HG03108 (cell line): ENCODE data around the gene DRICH1.
"Not testable (repeated sequence)": the region's sequence is repeated elsewhere in the genome, so short reads cannot be mapped to it uniquely, and the experiment has no call there.

Experiments used
- ATAC-seq: cut with Tn5 transposase; IDR thresholded peaks from one replicate; pipeline ENCODE4 v1.9.1; 2021; ENCODE audit warnings: moderate library complexity; ENCODE audit not compliant: unreplicated experiment

DRICH1 gene

DNA sequence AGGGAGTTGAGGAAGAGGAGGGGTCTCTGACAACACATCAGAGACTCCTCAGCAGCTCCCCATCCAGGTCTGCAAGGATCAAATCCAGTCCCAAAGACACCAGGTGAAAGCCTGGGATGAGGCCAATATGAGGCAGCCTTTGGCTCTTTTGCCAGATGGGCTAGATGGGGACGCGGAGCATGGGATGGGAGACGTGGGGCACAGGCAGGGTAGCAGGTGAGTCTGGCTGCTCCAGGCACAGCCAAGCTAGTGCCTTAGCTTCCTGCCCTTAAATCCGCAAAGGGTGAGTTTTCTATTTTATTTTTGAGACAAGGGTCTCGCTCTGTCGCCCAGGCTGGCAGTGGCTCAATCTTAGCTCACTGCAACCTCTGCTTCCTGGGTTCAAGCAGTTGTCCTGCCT lies 19.6 kb upstream of the DRICH1 start:
- no peak for ATAC-seq

GRCh38 chr22:23649071-23649501 lies 17.0 kb upstream of the DRICH1 start:
- ATAC-seq = no peak

DNA sequence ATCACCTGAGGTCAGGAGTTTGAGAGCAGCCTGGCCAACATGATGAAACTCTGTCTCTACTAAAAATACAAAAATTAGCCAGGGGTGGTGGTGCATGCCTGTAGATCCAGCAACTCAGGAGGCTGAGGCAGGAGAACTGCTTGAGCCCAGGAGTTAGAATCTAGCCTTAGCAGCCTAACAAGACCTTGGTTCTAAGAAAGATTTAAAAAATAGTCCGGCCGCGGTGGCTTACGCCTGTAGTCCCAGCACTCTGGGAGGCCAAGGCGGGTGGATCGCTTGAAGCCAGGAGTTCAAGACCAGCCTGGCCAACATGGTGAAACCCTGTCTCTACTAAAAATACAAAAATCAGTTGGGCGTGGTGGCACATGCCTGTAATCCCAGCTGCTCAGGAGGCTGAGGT lies 14.4 kb upstream of the DRICH1 start:
- ATAC-seq = not testable (repeated sequence)

DNA sequence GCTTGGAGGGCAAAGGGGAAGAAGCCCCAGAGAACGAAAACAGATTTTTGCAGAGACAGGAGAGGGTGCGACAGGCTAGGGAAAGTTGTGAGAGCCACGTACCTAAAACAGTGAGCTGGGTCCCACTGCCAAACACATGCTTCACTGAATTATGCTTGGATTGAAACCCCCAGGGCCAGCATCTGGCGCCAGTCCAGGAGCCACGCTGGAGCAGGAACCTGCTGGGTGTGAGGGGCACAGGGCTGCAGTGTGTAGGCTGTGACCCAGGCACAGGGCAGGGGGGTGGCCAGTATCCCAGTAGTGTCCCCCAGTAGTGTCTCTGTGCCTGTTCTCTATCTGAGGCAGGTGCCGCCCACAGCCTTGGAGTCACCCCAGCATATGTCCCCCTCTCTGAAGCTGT lies 8.1 kb upstream of the DRICH1 start:
- not testable (repeated sequence) for ATAC-seq

GRCh38 chr22:23639661-23640060 lies 7.5 kb upstream of the DRICH1 start:
- no peak for ATAC-seq

GRCh38 chr22:23638611-23639010 lies 6.5 kb upstream of the DRICH1 start:
- ATAC-seq = no peak

- ATAC-seq = not testable (repeated sequence)
These were observed 3.2 kb upstream of the DRICH1 start for GRCh38 chr22:23635291-23635690.

GRCh38 chr22:23628056-23628743 lies 3.9 kb downstream of the DRICH1 start:
- ATAC-seq = not testable (repeated sequence)

GRCh38 chr22:23627401-23628055 lies 4.6 kb downstream of the DRICH1 start:
- ATAC-seq = not testable (repeated sequence)

- no peak for ATAC-seq
These were observed 5.7 kb downstream of the DRICH1 start for GRCh38 chr22:23626286-23626975.

DNA sequence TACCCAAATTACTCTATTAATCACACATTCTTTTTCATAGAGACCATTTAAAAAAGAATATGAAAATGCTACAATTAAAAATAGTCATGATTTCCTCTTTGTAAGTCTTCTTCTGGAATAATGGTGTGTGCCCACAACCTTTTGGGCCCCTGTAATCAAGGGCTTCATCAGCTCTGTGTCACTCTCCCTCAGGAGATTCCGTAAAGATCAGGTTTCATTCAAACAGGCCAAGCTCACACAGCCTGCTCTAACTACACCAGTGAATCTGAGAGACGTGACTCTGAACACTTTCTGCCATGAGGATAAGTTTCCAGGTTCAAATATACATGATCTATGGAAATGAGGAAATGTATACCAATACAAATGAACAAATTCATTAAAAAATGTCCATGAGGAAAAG lies 9.5 kb downstream of the DRICH1 start:
- ATAC-seq = no peak

GRCh38 chr22:23621916-23622315 lies 10.2 kb downstream of the DRICH1 start:
- ATAC-seq = not testable (repeated sequence)

- ATAC-seq = no peak
These were observed 10.9 kb downstream of the DRICH1 start for GRCh38 chr22:23621082-23621780.

- ATAC-seq = no peak
These were observed 18.7 kb downstream of the DRICH1 start for GRCh38 chr22:23613193-23613972.

DNA sequence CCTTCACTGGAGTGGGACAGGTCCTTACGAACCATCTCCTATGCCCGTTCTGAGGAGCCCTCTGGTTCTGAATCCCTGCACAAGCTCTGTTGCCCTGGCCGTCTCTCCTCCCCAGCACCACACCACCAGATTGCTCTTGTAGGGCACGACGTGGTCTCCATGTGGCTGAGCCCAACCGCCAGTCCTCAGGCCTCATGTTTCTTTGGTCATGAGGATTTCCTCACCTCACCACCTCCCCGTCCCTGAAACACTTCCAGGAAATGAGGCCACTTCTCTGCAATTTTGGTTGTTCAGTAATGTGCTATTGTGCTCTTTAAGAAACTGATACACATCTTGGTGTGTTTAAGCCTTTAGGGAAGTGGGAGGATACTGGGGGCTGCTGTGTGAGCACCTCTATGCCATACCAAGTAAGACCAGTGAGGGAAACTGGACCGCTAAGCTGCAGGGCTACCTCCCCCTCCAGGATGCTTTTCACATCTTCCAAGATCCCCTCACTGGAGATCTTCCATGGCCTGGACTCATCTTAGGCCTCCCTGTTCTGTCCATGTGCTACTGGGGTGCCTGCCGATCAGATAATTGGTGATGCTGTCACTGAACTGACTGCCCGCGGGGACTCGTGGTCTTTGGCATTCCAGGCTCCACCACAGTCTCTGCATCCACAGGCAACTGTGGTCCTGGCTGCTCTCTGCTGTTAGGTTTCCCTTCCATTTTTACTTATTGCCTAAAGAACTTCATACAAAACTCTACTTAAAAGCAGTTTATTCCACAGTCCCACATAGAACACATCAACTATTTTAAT lies 21.9 kb downstream of the DRICH1 start:
- ATAC-seq = no peak

DNA sequence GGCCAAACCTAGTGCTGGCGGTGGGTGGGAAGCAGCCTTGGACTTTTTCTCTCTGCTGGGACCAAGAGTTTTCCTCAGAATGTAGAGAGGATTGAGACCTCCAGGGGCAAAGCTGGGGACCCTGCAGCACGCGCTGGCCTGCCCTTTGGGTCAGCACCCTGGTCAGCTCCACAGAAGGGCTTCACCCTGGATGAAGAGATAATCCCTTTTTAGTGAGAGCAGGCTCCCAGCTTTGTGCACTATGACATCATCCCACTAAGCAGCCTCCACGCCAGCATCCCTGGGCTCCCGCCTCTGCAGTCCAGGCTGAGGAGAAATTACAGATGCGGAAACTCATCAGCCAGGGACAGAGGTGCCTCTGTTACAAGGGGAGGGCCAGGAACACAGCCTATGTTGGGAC lies 23.5 kb downstream of the DRICH1 start:
- no peak for ATAC-seq

DNA sequence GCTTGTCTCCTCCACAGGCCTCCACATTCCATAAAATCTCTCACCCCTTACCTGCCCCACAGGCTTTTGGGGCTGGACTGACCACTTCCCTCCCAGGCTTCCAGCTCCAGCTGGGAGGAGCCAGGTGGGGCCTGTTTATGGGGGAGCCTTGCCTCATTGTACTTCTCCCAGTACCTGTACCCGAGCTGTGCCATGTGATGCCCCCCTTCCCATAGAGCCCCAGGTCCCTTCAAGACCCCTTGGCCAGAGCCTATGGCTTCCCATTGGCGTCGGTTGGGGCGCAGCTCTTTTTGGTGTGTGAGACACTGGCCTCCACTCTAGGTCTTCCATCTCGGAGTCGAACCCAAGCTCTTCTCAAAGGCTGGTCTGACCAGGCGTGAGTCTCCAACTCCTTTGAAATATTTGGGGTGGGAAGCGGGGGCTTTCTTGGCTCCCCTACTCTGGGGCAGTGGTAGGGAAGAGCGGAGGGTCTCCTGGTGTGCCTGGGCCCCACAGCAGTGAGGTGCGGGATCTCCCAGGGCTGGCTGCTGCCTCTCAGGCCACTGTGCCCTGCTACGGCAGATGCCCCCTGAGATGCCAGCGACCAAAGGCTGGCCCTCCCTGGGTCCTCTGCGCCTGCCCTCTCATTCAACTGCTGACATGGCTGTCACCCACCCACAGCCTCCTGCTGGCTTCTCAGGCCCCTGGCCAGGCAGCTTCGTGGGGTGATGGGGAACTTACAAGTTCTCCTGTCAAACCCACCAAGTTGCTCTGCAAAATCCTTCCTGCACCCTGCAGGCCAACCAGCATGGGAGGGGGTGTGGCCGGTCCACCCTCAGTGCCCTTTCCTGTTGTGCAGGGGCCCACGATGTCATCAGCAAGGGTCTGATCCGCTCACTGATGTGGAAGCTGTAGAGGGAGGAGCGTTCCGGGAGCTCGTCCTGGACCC lies 25.7 kb downstream of the DRICH1 start:
- no peak for ATAC-seq

DNA sequence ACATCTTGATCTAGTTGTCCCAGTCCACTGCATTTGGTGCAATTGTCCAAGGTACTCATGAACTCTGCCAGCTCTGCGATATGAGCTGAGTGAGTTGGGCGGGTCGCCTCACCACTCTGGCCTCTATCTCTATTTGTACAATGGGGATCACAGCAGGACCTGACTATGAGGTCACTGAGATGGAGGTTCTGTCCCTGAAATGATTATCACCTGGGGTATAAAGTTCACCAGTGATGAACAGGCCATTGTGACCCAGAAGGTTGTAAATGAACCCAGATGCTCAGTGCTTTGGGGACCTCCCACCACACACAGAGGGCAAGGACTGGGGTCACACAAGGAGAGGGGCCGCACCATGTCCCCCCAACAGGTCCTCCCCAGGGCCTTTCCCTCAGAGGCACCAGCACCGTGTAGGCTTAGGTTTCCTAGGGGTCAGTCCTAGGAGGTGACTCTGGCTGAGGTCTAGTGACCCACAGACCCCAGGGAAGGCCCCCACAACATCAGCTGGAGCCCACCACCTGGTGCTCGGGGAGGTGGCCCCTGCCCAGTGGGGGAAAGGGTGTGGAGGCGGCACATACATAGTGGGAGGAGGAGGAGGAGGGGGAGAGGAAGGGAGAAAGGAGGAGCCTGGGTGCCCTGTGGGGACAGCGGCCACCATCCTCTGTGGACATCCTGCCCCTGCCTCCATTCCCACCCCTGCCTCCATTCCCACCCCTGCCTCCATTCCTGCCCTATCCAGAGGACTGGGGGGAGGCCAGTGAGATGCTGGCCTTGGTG lies 27.0 kb downstream of the DRICH1 start:
- ATAC-seq = no peak
